MM.1S (cell line): ENCODE results near the gene RNFT2.
A peak's percentile ranks its signal among the peaks of the same experiment; 100 is the strongest.

Experiments
- DNase-seq: peaks from one replicate; pipeline ENCODE4 v3.0.0-alpha.2; 2015
- H2AFZ ChIP-seq: fragments of 300-600 bp; sonication (generic); 2 replicates; pipeline ENCODE4 v1.6.0; 2016; ENCODE audit warnings: antibody characterized with exemption, low read length
- H3F3A ChIP-seq: fragments of 300-600 bp; sonication (generic); 2 replicates; pipeline ENCODE4 v1.6.1; 2016; ENCODE audit warnings: mild to moderate bottlenecking, antibody characterized with exemption, low read length, moderate library complexity, mixed read lengths; ENCODE audit not compliant: insufficient read depth
- H3K27ac ChIP-seq: fragments of 300-600 bp; sonication (generic); 2 replicates; pipeline ENCODE4 v1.5.1; 2016; ENCODE audit warnings: mild to moderate bottlenecking, low read length
- H3K27me3 ChIP-seq: fragments of 300-600 bp; sonication (generic); replicated peaks from 2 replicates; pipeline ENCODE4 v1.6.0; 2016; ENCODE audit warnings: low read length; ENCODE audit not compliant: insufficient read depth
- H3K36me3 ChIP-seq: fragments of 300-600 bp; sonication (generic); replicated peaks from 2 replicates; pipeline ENCODE4 v1.6.1; 2016; ENCODE audit warnings: mild to moderate bottlenecking, low read length, mixed read lengths; ENCODE audit not compliant: insufficient read depth
- H3K4me1 ChIP-seq: fragments of 300-600 bp; sonication (generic); 2 replicates; pipeline ENCODE4 v1.6.1; 2016; ENCODE audit warnings: low read length, mixed read lengths
- H3K4me2 ChIP-seq: fragments of 300-600 bp; sonication (generic); 2 replicates; pipeline ENCODE4 v1.6.0; 2016; ENCODE audit warnings: low read depth, low read length
- H3K4me3 ChIP-seq: fragments of 300-600 bp; sonication (generic); 2 replicates; pipeline ENCODE4 v1.5.1; 2016; ENCODE audit warnings: low read length, mixed read lengths
- H3K79me2 ChIP-seq: fragments of 300-600 bp; sonication (generic); 2 replicates; pipeline ENCODE4 v1.6.1; 2016; ENCODE audit warnings: mixed run types, low read length, mixed read lengths
- H3K9ac ChIP-seq: fragments of 300-600 bp; sonication (generic); 2 replicates; pipeline ENCODE4 v1.6.1; 2016; ENCODE audit warnings: low read length, mixed read lengths
- H3K9me2 ChIP-seq: fragments of 300-600 bp; sonication (generic); replicated peaks from 2 replicates; pipeline ENCODE4 v1.6.1; 2016; ENCODE audit warnings: mild to moderate bottlenecking, low read length, mixed read lengths; ENCODE audit not compliant: insufficient read depth
- H3K9me3 ChIP-seq: fragments of 300-600 bp; sonication (generic); replicated peaks from 2 replicates; pipeline ENCODE4 v1.6.1; 2016; ENCODE audit warnings: mild to moderate bottlenecking, low read length, mixed read lengths; ENCODE audit not compliant: insufficient read depth
- H4K20me1 ChIP-seq: fragments of 300-600 bp; sonication (generic); 2 replicates; pipeline ENCODE4 v1.6.1; 2016; ENCODE audit warnings: mild to moderate bottlenecking, low read length, moderate library complexity, mixed read lengths; ENCODE audit not compliant: insufficient read depth
- EZH2 ChIP-seq: fragments of 300-600 bp; sonication (generic); optimal IDR thresholded peaks from 2 replicates; pipeline ENCODE3; 2017; ENCODE audit warnings: low read depth, mild to moderate bottlenecking, antibody characterized with exemption, low read length, mixed read lengths
- EZH2phosphoT487 ChIP-seq: fragments of 300-600 bp; sonication (generic); IDR thresholded peaks from 2 replicates; pipeline ENCODE4 v1.6.1; 2018; ENCODE audit warnings: antibody characterized with exemption, low read length
- TF ChIP-seq, protein P1 (sequence below): fragments of 300-600 bp; sonication (generic); IDR thresholded peaks from 2 replicates; pipeline ENCODE4 v1.5.1; 2016; ENCODE audit warnings: antibody characterized with exemption, low read length, mixed read lengths

RNFT2 gene

DNA sequence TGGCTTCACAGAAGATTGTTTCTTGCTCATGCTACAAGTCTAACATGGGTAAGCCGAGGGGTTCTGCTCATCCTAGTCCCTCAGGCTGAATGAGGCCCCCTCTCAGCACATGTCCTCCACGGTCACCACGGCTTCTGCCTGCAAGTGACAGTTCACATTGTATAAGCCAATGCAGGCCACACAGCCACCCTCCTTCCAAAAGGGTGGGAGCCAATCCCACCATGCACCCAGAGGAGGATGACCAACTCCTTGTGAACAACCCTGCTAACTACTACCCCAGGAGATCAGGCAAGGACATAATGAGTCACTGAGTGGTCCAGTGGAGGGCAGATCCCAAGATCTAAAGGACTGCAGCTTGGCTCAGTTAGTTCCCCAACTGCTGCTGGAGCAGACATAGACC is 6.3 kb upstream of the RNFT2 start:
- no peak for TF ChIP-seq EZH2phosphoT487
- no peak for TF ChIP-seq EZH2
- TF ChIP-seq, protein P1, sequence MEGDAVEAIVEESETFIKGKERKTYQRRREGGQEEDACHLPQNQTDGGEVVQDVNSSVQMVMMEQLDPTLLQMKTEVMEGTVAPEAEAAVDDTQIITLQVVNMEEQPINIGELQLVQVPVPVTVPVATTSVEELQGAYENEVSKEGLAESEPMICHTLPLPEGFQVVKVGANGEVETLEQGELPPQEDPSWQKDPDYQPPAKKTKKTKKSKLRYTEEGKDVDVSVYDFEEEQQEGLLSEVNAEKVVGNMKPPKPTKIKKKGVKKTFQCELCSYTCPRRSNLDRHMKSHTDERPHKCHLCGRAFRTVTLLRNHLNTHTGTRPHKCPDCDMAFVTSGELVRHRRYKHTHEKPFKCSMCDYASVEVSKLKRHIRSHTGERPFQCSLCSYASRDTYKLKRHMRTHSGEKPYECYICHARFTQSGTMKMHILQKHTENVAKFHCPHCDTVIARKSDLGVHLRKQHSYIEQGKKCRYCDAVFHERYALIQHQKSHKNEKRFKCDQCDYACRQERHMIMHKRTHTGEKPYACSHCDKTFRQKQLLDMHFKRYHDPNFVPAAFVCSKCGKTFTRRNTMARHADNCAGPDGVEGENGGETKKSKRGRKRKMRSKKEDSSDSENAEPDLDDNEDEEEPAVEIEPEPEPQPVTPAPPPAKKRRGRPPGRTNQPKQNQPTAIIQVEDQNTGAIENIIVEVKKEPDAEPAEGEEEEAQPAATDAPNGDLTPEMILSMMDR = no peak
- Histone ChIP-seq H3K9me2 (no peaks in the 10 kb centered on the region), H3K9ac (no peak overlapping the region), H3K27ac (no peak overlapping the region), H3K4me2 (no peak overlapping the region), H3F3A (no peaks in the 10 kb centered on the region), H3K27me3 (no peaks in the 10 kb centered on the region), H3K4me3 (no peak overlapping the region), H3K4me1 (no peaks in the 10 kb centered on the region), H3K36me3 (no peaks in the 10 kb centered on the region), H3K9me3 (no peaks in the 10 kb centered on the region), H3K79me2 (peaks cover 60% of the 10 kb centered on the region), H2AFZ (no peak overlapping the region), H4K20me1 (no peaks in the 10 kb centered on the region)
- DNase-seq = no peak

DNA sequence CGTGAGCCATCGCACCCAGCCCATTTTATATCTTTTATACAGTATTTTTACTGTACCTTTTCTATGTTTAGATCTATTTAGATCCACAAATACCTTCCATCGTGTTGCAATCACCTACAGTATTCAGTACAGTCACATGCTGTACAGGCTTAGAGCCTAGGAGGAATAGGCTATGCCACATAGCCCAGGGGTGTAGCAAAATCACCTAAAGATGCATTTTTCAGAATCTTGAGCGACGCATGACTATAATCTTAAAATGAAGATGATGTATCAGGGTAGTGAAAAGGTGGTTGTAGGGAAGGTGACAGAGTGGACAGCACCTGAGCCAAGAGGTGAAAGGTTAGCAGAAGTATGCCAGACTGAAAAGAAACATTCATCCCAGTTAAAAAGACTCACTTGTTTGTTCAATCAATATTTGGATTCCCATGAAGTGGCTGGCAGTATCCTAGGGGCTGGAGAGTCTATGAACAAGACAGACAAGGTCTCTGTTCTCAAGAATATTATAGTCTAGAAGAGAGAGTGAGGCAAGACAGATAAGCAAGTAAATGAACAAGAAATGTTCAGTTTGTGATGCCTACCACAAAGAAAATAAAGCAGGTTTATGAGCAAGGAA is 3.9 kb upstream of the RNFT2 start:
- no peaks in the 10 kb centered on the region for H4K20me1 ChIP-seq
- no peaks in the 10 kb centered on the region for H3F3A ChIP-seq
- H3K79me2 ChIP-seq = peaks cover 53% of the 10 kb centered on the region
- H3K9ac ChIP-seq = no peak overlapping the region
- H3K27ac ChIP-seq = no peak overlapping the region
- H3K9me3 ChIP-seq = no peaks in the 10 kb centered on the region
- peaks cover 8% of the 10 kb centered on the region; the same call in 1 of the 2 replicates for H3K4me1 ChIP-seq
- no peaks in the 10 kb centered on the region for H3K27me3 ChIP-seq
- no peak overlapping the region for H3K4me2 ChIP-seq
- DNase-seq = no peak
- no peaks in the 10 kb centered on the region for H3K9me2 ChIP-seq
- no peaks in the 10 kb centered on the region for H3K36me3 ChIP-seq
- TF ChIP-seq, protein P1 = no peak
- TF ChIP-seq EZH2phosphoT487 = no peak
- TF ChIP-seq EZH2 = no peak
- H3K4me3 ChIP-seq = no peak overlapping the region
- H2AFZ ChIP-seq = no peak overlapping the region

- no peak for DNase-seq
- Histone ChIP-seq H3K4me1 (peaks cover 8% of the 10 kb centered on the region; the same call in 1 of the 2 replicates), H3K4me2 (no peak overlapping the region), H3F3A (no peaks in the 10 kb centered on the region), H3K9ac (no peak overlapping the region), H4K20me1 (no peaks in the 10 kb centered on the region), H3K27ac (no peak overlapping the region), H3K9me3 (no peaks in the 10 kb centered on the region), H2AFZ (no peak overlapping the region), H3K27me3 (no peaks in the 10 kb centered on the region), H3K79me2 (peaks cover 50% of the 10 kb centered on the region), H3K9me2 (no peaks in the 10 kb centered on the region), H3K4me3 (no peak overlapping the region), H3K36me3 (no peaks in the 10 kb centered on the region)
- no peak for TF ChIP-seq EZH2
Measured at GRCh38 chr12:116735084-116735483, 3.0 kb upstream of the RNFT2 start.

DNA sequence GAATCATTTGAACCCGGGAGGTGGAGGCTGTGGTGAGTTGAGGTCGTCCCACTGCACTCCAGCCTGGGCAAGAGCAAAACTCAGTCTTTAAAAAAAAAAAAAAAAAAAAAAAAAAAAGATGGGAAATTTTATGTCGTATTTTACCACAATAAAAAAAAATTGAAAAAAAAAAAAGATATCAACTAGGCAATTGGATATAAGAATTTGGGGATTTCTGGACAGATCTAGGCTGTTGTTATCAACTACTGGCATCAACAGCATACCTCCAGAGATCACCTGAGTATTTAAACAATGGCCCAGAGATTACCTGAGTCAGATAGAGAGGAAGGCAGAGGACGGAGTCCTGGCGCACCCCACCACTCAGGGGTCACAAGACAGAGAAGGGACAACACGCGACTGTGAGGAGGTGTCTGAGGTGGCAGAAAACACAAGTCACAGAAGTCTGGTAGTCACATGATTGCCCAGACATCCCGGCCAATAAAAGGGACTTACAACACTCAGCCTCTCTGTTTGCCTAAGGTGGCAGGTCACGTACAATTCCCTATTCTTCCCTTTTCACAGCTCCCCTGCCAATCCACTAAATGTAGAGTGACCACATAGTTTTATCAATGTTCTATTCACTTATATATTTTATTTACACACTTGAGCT is 2.0 kb upstream of the RNFT2 start:
- Histone ChIP-seq H3F3A (no peaks in the 10 kb centered on the region), H3K27me3 (no peaks in the 10 kb centered on the region), H3K9me3 (no peaks in the 10 kb centered on the region), H3K9ac (0 out of 2 replicates have a peak overlapping the region, but pooled peaks have one; percentile 65), H4K20me1 (no peaks in the 10 kb centered on the region), H3K4me2 (peak overlapping the region; percentile 60; the same call in 1 of the 2 replicates), H3K27ac (no peak overlapping the region), H2AFZ (no peak overlapping the region), H3K4me3 (no peak overlapping the region), H3K36me3 (no peaks in the 10 kb centered on the region), H3K79me2 (peaks cover 45% of the 10 kb centered on the region), H3K4me1 (peaks cover 8% of the 10 kb centered on the region; the same call in 1 of the 2 replicates), H3K9me2 (no peaks in the 10 kb centered on the region)
- DNase-seq = no peak
- TF ChIP-seq, protein P1 = no peak
- TF ChIP-seq EZH2phosphoT487 (no peak), EZH2 (no peak)
